AML-193 (cell line): ENCODE results near the gene CCDC150.
A peak's percentile ranks its signal among the peaks of the same experiment; 100 is the strongest.
"Not testable (repeated sequence)": the region's sequence is repeated elsewhere in the genome, so short reads cannot be mapped to it uniquely, and the experiment has no call there.

Experiments used
- DNase-seq, 2 experiments: peaks; one replicate each; lab custom pipeline; 2025; lab: John Stamatoyannopoulos, UW

Gene CCDC150

DNA sequence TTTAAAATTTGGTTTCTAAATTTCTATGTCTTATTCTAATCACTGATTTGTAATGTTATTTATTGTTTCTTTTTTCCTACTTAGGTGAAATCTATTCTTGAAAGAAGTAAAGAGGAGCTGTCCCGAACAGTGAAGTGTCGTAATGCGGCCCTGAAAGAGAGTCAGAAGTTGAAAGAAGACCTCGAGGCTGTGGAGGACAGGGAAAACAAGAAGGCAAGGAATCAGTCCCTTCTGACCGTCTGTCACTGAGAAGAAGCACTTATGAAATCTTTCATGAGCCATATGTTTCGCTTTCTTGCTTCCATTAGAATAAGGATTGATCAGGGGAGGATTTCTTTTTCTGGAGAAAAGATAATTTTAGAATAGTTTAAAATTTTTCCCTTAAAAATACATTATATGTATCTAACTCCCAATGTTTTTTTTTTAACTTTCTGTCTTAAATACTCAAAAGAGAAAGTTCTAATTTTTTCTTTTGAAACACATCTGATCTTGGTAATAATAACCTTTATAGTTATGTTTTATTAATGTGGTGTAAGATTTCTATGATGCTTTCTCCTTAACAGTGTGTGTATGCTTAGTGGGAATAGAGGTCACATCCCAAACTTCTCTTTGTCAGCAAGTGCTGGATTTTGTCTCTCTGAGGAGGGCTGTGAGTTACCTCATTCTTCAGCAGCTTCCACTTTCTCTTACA, 79.0 kb downstream of the CCDC150 start:
- no peak for DNase-seq

DNA sequence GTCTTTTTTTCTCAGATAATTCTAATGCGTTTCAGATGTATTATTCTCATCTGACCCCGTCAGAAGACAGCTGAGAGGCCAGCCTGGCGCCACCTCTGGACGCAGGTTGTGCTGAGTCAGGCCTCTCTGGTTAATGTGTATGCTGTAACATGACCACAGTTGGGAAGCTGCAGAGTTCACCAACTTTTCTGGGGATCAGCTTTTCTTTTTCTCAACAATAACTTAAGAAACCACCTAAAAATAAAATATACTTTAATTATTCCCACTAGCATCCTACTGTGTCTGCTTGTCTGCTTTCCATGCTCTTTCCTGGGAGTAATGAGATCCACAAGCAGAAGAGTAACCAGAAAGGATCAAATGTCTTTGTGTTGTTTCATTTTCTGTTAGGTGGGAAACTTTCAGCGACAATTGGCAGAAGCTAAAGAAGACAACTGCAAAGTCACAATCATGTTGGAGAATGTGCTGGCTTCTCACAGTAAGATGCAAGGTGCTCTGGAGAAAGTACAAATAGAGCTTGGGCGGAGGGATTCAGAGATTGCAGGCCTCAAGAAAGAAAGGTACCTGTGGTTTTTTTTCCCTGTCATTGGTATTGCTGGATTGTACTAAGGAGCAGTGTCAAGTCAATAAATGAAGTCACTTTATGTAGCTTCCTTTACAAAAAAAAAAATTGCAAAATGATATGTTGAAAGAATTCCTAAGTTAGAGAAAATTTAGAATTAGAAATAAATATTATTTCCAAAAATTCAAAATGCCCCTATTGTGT, 79.8 kb downstream of the CCDC150 start:
- no peak for DNase-seq

DNA sequence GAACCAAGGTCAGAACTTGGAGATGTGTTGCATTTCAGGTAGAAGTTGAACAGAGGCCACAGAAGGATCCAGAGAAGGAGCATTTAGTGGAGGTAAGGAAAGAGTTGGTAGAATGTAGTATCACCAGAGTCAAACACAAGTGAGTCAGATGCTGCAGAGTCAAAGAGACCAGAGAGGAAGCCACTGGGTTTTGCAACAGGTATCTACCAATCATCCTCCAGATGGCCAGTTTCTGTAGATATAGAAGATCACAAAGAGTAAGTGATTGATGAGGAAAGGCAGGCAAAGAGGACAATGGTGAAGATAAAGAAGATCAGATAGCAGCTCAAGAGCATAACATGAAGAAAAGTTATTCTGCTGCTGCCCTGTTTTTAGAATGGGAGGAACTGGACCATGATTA, 84.1 kb downstream of the CCDC150 start:
- no peak for DNase-seq

- DNase-seq: no peak
Observed at GRCh38 chr2:196725218-196725617, 85.7 kb downstream of the CCDC150 start.

GRCh38 chr2:196725882-196726281, 86.4 kb downstream of the CCDC150 start:
- no peak for DNase-seq

DNA sequence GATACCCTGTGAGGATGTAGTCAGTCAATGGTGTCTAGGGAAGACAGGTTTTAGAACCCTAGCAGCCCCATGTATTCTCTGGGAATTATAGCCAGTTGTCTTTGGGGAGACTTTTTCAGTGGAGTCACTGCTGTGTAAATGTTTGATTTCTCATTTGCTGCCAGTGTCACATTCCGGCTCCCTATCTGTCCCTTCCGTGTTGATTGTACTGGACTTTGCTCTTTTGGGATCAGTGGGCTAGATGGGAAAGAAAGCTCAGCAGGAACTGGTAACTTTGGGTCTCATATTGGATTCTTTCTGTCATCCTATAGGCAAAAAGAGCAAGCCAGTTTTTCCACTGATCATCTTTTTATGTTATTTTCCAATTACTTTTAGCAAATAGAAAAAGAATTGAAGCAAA, 89.9 kb downstream of the CCDC150 start:
- DNase-seq: no peak

DNA sequence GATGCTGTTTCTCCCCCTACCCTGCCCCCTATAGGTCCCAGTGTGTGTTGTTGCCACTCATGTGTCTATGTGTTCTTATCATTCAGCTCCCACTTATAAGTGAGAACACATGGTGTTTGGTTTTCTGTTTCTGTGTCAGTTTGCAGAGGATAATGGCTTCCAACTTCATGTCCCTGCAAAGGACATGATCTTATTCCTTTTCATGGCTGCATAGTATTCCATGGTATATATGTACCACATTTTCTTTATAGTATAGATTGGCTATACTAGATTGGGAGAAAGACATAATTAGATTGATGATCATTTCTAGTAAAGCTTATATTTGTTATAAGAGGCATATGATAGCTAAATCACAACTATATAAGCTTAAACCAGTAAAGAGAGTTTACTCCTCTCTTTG, 97.1 kb downstream of the CCDC150 start:
- DNase-seq: not testable (repeated sequence)

DNA sequence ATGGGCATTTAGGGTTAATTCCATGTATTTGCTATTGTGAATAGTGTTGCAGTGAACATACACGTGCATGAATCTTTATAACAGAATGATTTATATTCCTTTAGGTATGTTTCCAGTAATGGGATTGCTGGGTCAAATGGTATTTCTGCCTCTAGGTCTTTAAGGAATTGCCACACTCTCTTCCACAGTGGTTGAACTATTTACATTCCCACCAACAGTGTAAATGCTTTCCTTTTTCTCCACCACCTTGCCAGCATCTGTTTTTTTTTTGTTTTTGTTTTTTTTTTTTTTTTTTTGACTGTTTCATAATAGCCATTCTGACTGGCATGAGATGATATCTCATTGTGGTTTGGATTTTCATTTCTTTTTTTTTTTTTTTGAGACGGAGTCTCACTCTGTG, 97.5 kb downstream of the CCDC150 start:
- DNase-seq: no peak

DNA sequence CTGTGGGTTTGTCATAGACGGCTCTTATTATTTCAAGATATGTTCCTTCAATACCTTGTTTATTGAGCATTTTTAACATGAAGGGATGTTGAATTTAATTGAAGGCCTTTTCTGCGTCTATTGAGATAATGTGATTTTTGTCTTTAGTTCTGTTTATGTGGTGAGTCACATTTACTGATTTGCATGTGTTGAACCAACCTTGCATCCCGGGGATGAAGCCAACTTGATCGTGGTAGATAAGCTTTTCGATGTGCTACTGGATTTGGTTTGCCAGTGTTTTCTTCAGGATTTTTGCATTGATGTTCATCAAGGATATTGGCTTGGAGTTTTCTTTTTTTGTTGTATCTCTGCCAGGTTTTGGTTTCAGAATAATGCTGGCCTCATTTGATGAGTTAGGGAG, 99.5 kb downstream of the CCDC150 start:
- DNase-seq: no peak

GRCh38 chr2:196742216-196742615, 102.7 kb downstream of the CCDC150 start:
- no peak for DNase-seq

GRCh38 chr2:196742685-196743084, 103.2 kb downstream of the CCDC150 start:
- DNase-seq: no peak

DNA sequence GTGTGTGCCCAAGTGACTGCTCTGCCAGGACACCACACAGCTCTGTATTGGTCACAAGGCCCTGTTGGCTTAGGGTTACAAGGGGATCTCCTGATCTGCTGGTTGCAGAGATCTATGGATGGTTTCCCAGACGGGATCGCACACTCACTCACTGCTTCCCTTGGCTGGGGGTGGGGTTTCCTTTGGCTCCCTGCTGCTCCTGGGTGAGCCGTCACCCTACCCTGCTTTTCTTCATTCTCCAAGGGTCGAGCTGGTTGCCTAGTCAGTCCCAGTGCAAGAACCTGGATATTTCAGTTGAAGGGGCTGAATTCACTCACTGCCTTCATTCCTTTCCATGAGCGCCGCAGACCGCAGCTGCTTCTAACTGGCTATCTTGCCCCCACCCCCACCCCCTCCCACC, 103.7 kb downstream of the CCDC150 start:
- no peak for DNase-seq

DNA sequence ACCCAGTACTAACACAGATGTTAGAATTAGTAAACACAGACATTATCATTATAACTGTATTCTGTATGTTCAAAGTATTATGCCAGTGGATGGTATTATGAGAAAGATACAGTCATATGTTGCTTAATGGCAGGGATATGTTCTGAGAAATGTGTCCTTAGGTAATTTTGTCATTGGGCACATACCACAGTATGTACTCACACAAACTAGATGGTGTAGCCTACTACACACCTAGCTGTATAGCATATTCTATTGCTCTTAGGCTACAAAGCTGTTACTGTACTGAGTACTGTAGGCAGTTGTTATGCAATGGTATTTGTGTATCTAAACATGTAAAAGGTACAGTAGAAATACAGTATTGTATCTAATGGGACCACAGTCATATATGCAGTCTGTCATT, 106.2 kb downstream of the CCDC150 start:
- DNase-seq: no peak

DNA sequence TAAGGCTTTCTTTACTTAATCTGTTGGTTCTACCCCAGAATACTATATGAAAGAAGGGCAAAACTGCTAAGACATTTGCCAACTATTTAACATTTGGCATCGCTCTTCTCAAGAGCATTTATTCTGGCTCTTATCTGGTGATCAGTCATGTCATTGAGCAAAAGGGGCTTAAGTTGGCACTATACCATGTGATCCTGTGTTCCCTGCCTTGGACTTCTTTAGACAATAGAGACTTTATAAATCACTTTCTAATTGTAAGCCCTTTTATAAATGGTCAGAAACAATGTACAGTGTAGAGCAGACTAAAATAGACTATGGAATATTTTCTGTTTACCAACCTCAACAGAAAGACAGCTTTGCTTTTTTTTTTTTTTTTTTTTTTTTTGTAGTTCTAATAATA, 107.9 kb downstream of the CCDC150 start:
- DNase-seq: no peak

DNA sequence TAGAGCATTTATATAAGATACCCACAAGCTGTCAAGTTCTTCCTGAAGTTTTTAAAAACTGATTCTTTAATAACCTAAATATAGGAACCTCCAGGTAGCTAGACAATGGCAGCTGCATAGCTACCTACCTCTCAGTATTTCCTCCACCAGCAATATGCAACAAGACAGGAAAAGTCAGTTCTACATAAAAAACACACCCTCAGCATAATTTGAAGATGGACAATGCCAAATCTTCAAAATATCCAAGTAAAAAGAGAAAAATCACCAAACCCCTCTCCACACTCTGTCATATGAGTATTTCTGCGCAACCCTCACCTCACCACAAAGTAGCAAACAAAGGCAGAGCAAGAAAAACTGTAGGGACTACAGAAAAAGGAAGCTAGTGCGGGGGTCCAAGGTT, 108.6 kb downstream of the CCDC150 start:
- no peak for DNase-seq

DNA sequence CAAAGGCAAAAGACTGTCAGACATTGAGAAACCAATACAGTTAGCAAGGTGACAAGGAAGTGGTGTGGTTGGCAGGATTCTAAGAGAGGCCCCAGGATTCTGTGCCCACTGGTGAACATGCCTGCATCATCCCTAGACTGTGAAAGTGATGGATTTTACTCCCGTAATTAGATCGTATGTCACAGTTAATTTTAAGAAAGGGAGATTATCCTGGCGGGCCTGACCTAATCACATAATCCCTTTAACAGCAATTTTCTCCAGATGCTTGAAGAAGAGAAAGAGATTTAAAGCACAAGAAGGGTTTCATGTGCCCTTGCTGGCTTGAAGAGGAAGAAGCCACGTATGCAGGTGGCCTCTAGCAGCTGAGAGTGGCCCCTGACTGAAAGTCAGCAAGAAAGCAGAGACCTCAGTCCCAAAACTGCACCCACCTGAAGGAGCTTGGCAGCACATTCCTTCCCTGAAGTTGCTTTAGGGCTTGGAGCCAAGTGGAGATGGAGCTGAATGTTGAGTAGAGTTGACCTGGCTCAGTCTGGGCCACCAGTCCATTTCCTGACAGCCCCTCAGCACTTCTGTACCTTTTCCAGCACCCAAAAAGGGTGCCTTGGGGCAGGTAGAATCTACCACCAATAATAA, 110.9 kb downstream of the CCDC150 start:
- DNase-seq: no peak

- DNase-seq: peak; percentile 43 to 72
Observed at GRCh38 chr2:196750977-196751631, 111.6 kb downstream of the CCDC150 start.

- peak; percentile 10 to 20 for DNase-seq
Observed at GRCh38 chr2:196758474-196759377, 119.2 kb downstream of the CCDC150 start.

DNA sequence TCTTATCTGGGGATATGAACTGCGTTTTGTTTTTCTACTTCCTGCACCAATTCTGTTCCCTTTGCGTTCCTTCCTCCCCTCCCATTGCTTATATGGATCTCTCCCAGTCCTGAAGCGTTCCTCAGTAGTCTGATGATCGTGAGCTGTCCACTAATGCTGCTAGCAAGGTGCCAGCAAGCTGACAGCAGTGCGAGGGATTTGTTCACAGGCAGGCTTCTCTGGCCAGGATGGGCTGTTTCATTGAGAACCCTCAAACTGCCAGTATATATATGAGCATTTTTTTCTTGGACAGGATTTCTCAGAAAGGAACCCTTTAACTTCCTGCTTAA, 119.8 kb downstream of the CCDC150 start:
- no peak for DNase-seq

GRCh38 chr2:196767101-196767500, 127.6 kb downstream of the CCDC150 start:
- no peak for DNase-seq
